CD4-positive, alpha-beta T cell treated with Interleukin-15 for 4 hours (primary cell): ENCODE results near the gene EFCAB5.
"Not testable (repeated sequence)": the region's sequence is repeated elsewhere in the genome, so short reads cannot be mapped to it uniquely, and the experiment has no call there.

Experiments used
- DNase-seq: peaks from one replicate; pipeline ENCODE4 v3.0.0-alpha.2; 2020; ENCODE audit warnings: low spot score

Gene EFCAB5

DNA sequence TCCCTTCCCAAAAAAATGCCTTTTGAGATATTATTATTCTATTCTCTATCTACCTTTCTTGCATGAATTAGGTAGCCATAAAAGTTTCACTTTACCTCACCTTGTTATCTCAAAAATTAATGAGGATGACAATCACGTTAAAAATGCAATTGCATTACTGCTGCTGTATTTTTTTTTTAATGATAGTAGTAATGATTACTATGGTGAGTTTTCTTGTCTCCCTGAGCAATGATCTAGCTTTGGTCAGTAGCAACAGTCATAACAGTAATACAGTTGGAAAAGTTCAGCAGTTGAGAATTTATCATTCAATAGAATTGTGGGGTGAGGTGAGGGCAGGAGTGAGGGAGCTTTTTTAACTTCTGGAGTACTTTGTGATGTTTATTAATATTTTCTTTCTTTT lies at the start of gene EFCAB5:
Gene EFCAB5, plus strand, starts transcription at position 301 of the 400 bp plus-strand sequence. CDS start 163 bp downstream, outside the sequence.
- no peak for DNase-seq

DNA sequence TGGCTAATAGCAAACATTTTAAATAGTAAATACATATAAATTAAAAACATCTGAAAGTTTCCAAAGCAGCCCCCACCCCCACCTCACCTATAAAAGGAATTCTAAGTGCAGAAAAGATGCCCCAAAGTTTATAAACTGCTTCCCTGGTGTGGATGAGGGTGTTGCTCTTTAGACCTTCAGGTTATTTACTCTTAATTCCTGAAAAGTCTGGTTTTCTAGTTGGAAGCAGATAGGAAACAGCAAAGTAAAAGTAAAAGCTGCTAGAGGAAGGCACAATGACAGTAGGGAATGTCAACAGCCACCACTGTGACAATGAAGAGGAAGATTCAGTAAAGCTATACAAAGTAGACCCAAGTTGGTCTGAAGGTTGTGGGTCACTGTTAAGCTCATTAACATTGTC lies 49.2 kb upstream of the EFCAB5 start:
- DNase-seq = no peak

GRCh38 chr17:29897136-29897535 lies 44.3 kb upstream of the EFCAB5 start:
- DNase-seq = not testable (repeated sequence)

DNA sequence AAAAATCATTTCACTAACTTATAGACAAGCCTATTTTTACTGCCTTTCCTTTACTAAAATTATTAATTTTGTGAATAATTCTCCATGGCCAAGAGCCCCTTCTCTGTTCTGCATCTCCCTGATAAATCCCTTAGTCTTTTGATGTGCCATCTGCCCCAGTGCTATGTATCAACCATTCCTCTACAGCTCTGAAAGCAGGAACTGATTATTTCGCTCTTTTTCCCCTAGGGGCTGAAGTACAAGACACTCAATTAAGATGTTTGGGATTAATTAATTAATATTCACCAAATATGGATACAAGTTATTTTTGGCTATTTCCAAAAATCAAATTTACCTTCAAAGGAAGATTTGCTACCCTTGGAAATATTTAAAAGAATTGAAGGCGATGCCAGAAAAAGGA lies 38.0 kb upstream of the EFCAB5 start:
- no peak for DNase-seq

DNA sequence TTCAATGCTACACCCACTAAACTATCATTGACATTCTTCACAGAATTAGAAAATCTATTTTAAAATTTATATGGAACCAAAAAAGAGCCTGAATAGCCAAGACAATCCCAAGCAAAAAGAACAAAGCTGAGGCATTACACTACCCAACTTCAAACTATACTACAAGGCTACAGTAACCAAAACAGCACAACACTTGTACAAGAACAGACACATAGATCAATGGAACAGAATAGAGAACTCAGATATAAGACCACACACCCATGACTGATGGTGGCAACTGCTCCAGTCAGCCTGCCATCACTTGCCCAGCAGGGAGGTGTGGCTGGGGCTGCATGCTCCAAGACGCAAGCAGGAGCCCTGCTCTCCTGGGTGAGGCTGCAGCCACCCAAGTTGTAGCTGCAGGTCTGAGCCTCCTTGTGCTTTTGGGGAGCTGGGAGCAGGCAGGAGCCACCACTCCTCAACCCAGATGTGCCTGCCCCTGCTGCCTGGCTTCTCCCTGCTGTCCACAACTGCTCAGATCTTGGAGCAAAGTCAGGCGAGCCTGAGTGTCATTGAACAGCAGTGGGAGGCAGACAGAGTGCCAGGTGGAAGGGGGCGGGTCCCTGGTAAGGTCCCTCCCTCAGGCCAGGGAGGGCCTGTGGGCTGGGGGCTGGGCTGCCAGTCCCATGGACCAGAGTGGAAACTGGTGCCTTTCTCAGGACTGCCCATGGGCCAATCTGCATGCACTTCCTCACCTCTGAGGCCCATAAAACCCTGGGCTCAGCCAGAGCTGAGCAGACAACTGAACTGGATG lies 36.2 kb upstream of the EFCAB5 start:
- no peak for DNase-seq

DNA sequence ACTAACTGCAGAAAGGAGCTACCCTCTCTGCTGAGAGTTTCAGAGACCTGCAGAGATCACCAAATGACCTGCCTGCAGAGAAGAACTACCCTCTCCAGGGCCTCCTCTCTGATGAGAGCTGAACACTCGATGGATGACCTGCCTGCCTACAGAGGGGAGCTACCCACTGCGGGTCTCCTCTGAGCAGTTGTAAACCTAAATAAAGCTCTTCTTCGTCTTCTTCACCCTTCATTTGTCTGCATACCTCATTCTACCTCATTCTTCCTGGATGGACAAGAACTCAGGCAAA lies 35.6 kb upstream of the EFCAB5 start:
- no peak for DNase-seq

DNA sequence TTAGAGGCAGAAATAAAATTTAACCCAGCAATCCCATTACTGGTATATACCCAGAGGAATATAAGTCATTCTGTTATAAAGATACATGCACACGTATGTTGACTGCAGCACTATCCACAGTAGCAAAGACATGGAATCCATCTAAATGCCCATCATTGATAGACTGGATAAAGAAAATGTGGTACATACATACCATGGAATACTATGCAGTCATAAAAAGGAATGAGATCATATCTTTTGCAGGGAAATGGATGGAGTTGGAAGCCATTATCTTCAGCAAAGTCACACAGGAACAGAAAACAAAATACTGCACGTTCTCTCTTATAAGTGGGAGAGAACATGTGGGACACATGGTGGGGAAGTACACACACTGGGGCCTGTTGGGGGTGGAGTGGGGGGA lies 34.5 kb upstream of the EFCAB5 start:
- DNase-seq = no peak

- DNase-seq = no peak
Measured at GRCh38 chr17:29909236-29910003, 32.0 kb upstream of the EFCAB5 start.

DNA sequence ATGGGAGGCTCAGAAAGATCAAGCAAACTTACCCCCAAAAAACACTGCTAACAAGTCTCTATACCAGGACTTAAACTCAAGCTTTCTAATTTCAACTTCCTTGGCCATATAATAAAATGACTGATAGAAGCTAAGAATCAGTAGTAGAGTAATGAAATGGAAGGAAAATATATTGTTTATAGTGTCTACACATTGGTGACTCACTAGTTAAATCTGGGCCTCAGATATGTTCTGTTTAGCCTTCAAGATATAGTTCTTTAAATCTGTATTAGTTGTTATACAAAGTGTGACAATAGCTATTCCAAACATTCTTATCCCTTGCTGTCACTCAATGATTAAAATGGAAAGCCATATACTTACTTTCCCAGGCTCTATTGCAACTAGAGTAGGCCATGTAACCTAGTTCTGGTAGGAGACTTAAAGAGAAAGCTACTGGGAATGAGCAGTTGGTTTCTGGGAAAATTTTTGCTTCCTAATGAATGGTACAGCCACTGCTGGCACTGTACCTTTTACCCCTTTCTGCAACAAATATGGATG lies 29.7 kb upstream of the EFCAB5 start:
- no peak for DNase-seq

DNA sequence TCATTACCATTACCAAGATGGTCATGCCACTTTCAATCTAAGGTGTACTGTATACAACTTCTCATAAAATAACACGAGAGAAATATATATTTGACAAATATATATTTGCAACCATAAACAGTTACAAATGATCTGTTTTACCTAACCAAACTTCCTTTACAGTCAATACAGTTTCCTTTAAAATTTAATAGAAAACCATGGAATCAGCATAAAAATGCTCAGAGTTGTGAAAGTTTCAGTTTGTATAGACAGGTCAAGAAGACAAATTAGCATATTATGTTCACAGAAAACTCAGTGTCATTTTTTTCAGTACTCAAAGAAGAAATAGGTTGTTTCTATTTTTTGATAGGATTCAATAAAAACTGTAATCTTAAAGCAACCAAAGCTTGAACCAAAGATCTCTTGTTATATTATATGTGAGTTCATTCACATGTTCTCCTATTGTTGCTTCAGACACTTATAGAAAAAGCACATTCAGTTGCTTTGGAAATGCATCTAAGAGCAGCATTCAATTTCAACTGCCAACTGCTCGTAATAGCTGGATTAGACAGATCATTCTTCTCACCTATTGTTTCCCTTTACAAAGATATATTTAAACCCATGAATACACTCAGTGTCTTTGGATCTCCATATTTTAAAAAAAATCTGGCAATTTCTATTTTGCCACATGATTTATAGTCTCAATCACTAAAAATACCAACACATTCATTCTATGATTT lies 26.5 kb upstream of the EFCAB5 start:
- no peak for DNase-seq

GRCh38 chr17:29918016-29918415 lies 23.4 kb upstream of the EFCAB5 start:
- no peak for DNase-seq

GRCh38 chr17:29918922-29919856 lies 22.2 kb upstream of the EFCAB5 start:
- DNase-seq = no peak

DNA sequence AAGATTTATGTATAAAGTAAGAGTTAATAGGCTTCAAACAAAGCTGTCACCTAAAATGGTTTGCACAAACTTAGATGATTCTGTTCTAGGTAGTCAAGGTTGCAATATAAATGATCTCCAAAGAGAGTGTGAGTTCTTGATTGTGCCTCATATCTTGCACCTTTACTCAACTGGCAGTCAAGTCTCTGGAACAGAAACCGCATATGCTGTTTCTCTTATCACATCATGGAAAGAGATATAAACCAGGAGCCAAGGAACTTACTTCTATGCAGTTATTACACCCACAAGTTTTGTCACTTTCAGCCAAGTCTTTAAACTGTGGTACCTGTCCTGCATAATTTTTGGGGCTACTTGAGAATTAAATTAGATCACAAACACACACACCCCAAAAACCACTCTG lies 16.6 kb upstream of the EFCAB5 start:
- DNase-seq = no peak

GRCh38 chr17:29927546-29927945 lies 13.9 kb upstream of the EFCAB5 start:
- DNase-seq = no peak

- DNase-seq = no peak
Measured at GRCh38 chr17:29929006-29929532, 12.4 kb upstream of the EFCAB5 start.

DNA sequence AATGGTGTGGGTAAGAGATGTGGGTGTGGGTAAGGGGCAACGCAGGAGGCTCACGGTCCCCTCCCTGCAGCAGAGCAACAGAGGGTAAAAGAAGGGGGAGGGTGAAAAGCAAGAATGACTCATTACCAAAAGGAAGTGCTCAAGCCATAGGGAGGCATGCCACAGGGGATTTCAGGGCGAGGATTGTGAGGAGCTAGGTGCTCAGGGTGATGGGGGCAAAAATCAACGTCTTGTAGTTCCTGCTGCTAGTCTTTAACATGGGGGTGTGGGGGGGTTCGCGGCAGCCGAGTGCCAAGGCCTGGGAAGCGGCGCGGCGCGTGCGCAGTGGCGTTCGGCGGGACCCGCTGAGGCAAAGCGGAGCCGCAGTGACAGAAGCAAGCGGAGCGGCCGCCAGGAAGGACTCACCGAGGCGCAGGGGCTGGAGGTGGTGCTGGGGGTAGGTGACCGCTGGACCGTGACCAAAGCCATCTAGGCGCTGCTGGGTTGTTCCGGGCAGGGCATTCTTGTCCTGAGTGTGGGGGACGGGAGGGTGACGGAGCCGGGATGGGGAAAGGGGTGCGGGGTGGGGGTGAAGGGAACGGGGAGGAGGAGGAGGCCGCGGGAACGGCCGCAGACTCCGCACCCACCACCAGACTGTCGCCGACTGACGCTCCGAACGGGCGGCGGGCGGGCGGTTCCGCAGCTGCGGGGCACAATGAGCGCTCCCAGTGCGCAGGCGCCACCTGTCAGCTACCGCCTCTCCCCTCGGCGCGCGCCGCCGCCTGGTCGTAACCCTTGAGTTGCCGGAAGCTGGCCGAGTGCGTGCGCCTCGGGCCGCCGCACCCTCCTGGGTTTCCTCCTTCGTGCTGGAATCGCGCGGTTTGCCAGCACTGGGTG lies 11.7 kb upstream of the EFCAB5 start, which contains the start of gene SSH2:
Gene SSH2, minus strand, starts transcription at position 696 of the 876 bp plus-strand sequence. Its CDS starts 228 bp downstream, at position 468.
- DNase-seq = peak; percentile 86

DNA sequence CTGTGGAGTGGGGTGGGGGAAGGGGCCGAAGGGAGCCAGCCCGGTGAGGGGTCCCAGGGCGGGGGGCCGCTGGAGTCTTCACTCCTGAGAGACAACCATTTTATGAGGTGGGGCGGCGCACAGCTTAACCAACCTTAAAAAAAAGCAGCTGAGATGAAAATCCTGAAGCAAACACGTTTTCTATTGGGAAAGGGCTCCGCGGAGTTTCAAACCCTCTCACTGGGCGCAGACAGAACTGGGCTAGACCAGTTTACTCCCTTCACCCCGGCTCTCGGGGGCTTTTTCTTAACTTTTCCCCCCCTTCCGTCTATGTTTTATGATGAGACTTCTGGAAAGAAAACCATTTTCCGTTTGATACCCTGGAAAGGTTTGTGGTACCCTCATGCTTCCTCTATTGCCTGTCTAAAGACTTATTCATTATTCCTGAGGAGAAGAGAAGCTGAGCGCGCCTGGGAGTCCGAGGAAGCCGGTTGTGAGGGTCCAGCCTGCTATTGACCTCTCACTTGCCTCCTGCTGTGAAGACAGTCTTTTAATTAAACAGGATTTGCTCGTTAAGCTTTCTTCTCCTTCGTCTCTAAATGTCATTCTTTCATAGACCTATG lies 10.9 kb upstream of the EFCAB5 start:
- DNase-seq = no peak

DNA sequence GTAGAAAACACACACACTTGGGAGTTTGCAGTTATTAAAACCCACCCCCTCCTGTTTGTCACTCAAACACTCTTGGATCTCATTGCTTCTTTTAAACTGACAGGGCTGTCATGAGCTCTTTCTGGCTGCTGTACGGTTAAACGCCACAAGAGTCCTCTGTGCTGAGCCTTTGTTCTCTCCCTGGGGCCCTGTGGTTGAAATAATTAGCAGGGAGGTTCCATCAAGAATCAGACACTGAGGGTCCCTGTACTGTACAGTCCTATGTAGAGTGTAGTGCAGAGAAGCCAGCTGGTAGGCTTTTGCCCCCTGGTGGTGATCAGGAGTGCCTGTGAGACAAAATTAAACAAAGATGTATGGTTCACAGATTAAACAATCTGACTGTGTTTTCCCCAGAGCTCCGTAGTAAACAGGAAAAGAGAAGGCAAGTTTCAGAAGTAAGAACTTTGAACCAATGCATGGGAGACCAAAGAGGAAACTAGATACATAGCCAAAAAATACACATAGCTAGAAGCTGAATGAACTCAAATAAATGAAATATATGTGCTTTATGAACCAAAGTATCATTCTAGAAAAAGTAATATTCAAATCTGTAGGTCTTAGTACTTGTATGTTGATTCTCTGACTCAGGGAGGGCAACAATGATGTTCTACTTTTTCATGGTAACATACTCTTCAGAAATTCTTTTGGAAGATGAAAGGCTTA lies 10.1 kb upstream of the EFCAB5 start:
- DNase-seq = peak; percentile 83

- DNase-seq = no peak
Measured at GRCh38 chr17:29933379-29933778, 8.1 kb upstream of the EFCAB5 start.
